Transverse colon (tissue), 4 donors: ENCODE data around the gene PRR5L. TPM values are rescaled to one million over a fixed set of nuclear protein-coding genes. Genes with fewer than 3 reads are reported as not detected.

ENCODE experiments used
- DNase-seq: peaks from one replicate; pipeline ENCODE4 v3.0.0-alpha.2; 2019
- H3K27ac ChIP-seq, 4 donors: fragments of 200-600 bp; sonication (generic); 2 replicates each; pipeline ENCODE4 v1.5.1; 2016 to 2018; ENCODE audit warnings: inconsistent platforms in 4 of 4
- H3K27me3 ChIP-seq: fragments of 200-600 bp; sonication (generic); 2 replicates; pipeline ENCODE4 v1.5.1; 2017; ENCODE audit warnings: inconsistent platforms
- H3K36me3 ChIP-seq, 4 donors: fragments of 200-600 bp; sonication (generic); 2 replicates each; pipeline ENCODE4 v1.5.1; 2017 to 2019; ENCODE audit warnings: inconsistent platforms in 4 of 4
- H3K4me1 ChIP-seq, 4 donors: fragments of 200-600 bp; sonication (generic); 2 replicates each; pipeline ENCODE4 v1.5.1; 2017 to 2020; ENCODE audit warnings: inconsistent platforms in 4 of 4
- H3K4me3 ChIP-seq, 4 donors: fragments of 200-600 bp; sonication (generic); 1 replicate in 1 of 4; 2 replicates in 3 of 4; pipeline versions ENCODE4 v1.5.1 to v1.6.1; 2017 to 2019; ENCODE audit warnings: inconsistent platforms in 4 of 4
- H3K9me3 ChIP-seq, 2 donors: fragments of 200-600 bp; sonication (generic); 2 replicates each; pipeline ENCODE4 v1.5.1; 2017 to 2019; ENCODE audit warnings: inconsistent platforms in 2 of 2
- EP300 ChIP-seq: sonication (generic); formaldehyde crosslinking; IDR thresholded peaks from one replicate; pipeline ENCODE4 v1.6.1; 2017; ENCODE audit warnings: antibody characterized with exemption, low read depth
- POLR2A ChIP-seq: fragments of 450-650 bp; IDR thresholded peaks from one replicate; pipeline ENCODE4 v1.6.1; 2016; ENCODE audit warnings: antibody characterized with exemption, mild to moderate bottlenecking, moderate library complexity
- POLR2AphosphoS5 ChIP-seq, 3 donors: sonication (generic); formaldehyde crosslinking; IDR thresholded peaks; one replicate each; pipeline ENCODE4 v1.6.1; 2016; ENCODE audit warnings: antibody characterized with exemption in 3 of 3
- WGBS, 2 donors: methylation state at CpG; one replicate each; pipeline ENCODE4 v1.1.5; 2018; ENCODE audit warnings: low coverage in 1 of 2; 5-methylcytosine and 5-hydroxymethylcytosine counted together
- in situ Hi-C, 4 donors: fragments of 200-750 bp; cut with MboI; loops; one replicate each; pipeline versions ENCODE4 v1.15.0 to v1.15.1; 2017; ENCODE audit warnings: low sequenced_read_pairs in 3 of 4, low pct_ligation_motif_present in 1 of 4, low pct_unique_long_range_greater_than_20kb in 1 of 4
- intact Hi-C: fragments of 100-400 bp; cut with DNase I; formaldehyde crosslinking; loops from one replicate; pipeline ENCODE4 v1.15.1; 2023; ENCODE audit warnings: low total_unique reads
- total RNA-seq, 4 donors: library from RNA; depleted of rRNA; stranded (reverse); fragments of >200 nt; gene quantifications; one replicate each; pipeline ENCODE4 v1.1.0, GENCODE V29; 2016
- TF ChIP-seq, protein P1 (sequence below), 5 experiments: fragments of 200-600 bp in 3 of 5; fragments of 450-650 bp in 2 of 5; sonication (generic) in 3 of 5; IDR thresholded peaks; 1 replicate in 2 of 5; 2 replicates in 3 of 5; pipeline ENCODE4 v1.5.1; 2016 to 2017; ENCODE audit warnings: antibody characterized with exemption in 5 of 5, inconsistent platforms in 3 of 5, mild to moderate bottlenecking in 2 of 5, moderate library complexity in 1 of 5

Gene PRR5L
- total RNA-seq, 4 donors from 2014 or later = 203 to 418 (median 251) TPM

DNA sequence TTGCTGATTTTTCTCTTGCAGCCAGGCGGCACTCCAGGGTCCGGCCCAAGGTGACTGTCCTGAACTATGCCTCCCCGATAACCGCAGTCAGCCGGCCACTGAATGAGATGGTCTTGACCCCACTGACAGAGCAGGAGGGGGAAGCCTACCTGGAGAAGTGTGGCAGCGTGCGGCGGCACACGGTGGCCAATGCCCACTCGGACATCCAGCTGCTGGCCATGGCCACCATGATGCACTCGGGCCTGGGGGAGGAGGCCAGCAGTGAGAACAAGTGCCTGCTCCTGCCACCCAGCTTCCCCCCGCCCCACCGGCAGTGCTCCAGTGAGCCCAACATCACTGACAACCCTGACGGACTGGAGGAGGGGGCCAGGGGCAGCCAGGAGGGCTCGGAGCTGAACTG, 166.2 kb downstream of the PRR5L start:
- no peaks in the 10 kb centered on the region for H3K9me3 ChIP-seq
- H3K4me1 ChIP-seq = peaks cover 0 to 20% (median 0%) of the 10 kb centered on the region in 4 donors
- no peak for TF ChIP-seq POLR2AphosphoS5 (IDR thresholded peaks at IDR 0.05)
- TF ChIP-seq, protein P1, sequence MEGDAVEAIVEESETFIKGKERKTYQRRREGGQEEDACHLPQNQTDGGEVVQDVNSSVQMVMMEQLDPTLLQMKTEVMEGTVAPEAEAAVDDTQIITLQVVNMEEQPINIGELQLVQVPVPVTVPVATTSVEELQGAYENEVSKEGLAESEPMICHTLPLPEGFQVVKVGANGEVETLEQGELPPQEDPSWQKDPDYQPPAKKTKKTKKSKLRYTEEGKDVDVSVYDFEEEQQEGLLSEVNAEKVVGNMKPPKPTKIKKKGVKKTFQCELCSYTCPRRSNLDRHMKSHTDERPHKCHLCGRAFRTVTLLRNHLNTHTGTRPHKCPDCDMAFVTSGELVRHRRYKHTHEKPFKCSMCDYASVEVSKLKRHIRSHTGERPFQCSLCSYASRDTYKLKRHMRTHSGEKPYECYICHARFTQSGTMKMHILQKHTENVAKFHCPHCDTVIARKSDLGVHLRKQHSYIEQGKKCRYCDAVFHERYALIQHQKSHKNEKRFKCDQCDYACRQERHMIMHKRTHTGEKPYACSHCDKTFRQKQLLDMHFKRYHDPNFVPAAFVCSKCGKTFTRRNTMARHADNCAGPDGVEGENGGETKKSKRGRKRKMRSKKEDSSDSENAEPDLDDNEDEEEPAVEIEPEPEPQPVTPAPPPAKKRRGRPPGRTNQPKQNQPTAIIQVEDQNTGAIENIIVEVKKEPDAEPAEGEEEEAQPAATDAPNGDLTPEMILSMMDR (IDR thresholded peaks at IDR 0.05) = no peak
- TF ChIP-seq POLR2A = no peak
- no peak for TF ChIP-seq EP300
- 91% methylated on average over 12 of the region's 15 CpGs; no CpG with 5 or more reads in 1 of the 2 donors for WGBS, 2 donors
- in situ Hi-C loops (no loop called here), intact Hi-C loops (no loop called here)
- no peaks in the 10 kb centered on the region for H3K27me3 ChIP-seq
- no peak overlapping the region for H3K4me3 ChIP-seq
- H3K36me3 ChIP-seq = peaks cover 0 to 10% (median 0%) of the 10 kb centered on the region in 4 donors
- DNase-seq = no peak
- no peak overlapping the region for H3K27ac ChIP-seq

DNA sequence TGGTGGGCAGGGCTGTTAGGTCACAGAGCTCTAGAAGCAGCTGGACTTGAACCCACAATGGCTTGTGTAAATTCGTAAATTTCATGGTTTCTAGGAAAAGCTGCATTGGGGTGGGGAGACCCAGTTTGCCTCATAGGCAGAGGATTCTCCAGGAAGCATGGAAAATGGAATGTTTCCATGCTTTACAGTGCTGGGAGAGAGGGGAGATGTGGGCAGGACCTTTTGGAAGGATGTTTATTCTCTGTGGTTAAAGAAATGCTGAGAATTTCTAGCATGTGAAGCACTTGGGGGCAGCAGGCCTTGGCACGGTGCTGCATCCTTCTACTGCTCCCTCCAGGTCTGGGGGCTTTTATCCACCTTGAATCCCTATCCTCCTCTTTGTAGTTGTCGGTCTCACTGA, 167.7 kb downstream of the PRR5L start:
- H3K9me3 ChIP-seq = no peaks in the 10 kb centered on the region
- 69 to 80% methylated on average over 1 to 3 of the region's 3 CpGs for WGBS, 2 donors
- peaks cover 0 to 20% (median 0%) of the 10 kb centered on the region in 4 donors for H3K4me1 ChIP-seq
- peaks cover 0 to 10% (median 0%) of the 10 kb centered on the region in 4 donors for H3K36me3 ChIP-seq
- no peak overlapping the region for H3K4me3 ChIP-seq
- intact Hi-C loops = no loop called here
- TF ChIP-seq EP300 (no peak), POLR2A (no peak), POLR2AphosphoS5 (IDR thresholded peaks at IDR 0.05) (no peak)
- TF ChIP-seq, protein P1 (IDR thresholded peaks at IDR 0.05) = no peak
- in situ Hi-C loops = no loop called here
- H3K27me3 ChIP-seq = no peaks in the 10 kb centered on the region
- DNase-seq = no peak
- H3K27ac ChIP-seq = no peak overlapping the region

DNA sequence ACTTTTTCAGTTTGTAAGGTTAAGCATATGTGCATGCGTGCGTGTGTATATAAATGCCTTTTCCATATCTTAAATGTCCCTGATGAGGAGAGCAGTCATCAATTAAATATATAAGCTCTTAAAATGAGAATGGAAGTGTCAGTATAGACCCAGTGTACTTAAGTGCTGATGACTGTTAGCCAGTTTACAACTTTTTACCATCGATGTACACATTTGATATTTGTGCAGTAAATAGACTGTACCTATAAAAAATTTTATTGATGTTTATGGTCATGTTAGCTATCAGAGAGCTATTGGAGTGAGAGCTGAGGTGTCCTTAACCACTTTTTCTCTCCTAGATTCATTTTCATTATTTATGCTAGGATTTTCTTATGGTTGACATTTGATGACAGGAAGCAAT, 168.6 kb downstream of the PRR5L start:
- H3K36me3 ChIP-seq = peaks cover 0 to 10% (median 0%) of the 10 kb centered on the region in 4 donors
- 55 to 85% methylated on average over 3 of the region's 3 CpGs for WGBS, 2 donors
- DNase-seq = no peak
- H3K4me1 ChIP-seq = peaks cover 0 to 20% (median 0%) of the 10 kb centered on the region in 4 donors
- intact Hi-C loops (no loop called here), in situ Hi-C loops (no loop called here)
- H3K27me3 ChIP-seq = no peaks in the 10 kb centered on the region
- no peak overlapping the region for H3K27ac ChIP-seq
- H3K4me3 ChIP-seq = no peak overlapping the region
- H3K9me3 ChIP-seq = no peaks in the 10 kb centered on the region
- no peak for TF ChIP-seq POLR2AphosphoS5 (IDR thresholded peaks at IDR 0.05)
- no peak for TF ChIP-seq POLR2A
- TF ChIP-seq, protein P1 (IDR thresholded peaks at IDR 0.05) = no peak
- no peak for TF ChIP-seq EP300

DNA sequence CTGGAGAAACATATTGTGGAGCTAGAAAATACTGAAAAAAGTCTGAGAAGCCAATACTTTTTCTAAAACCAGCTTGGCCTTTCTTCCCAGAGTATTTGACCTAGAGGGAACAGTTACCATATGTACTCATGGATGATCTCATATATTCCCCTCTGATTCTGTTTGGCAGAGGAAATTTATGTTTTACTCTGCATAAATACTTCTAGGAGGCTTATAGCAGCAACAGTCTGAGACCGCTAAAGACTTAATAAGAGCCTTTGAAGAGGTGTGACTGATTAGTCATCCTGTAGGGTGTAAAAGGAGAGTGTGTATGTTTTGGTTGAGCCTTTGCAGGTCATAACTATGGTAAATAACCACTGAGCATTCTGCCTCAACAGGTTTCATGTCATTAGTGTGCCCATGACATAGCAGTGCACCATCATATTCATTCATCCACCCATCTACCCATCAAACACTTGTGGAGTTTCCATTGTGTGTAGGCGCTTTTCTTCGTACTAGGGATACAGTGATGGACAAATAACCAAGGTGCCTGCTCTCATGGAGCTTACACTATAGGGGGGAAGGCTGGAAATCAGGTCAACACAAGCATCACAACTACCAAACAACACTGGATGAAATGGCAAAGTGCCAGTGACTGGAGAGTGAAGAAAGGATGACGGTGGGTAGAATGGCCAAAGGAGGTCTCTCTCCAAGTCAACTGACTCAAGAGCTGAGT, 169.5 kb downstream of the PRR5L start:
- WGBS, 2 donors = 97 to 100% methylated on average over 2 to 4 of the region's 4 CpGs
- intact Hi-C loops = no loop called here

More for the DNA sequence above, 169.5 kb downstream of the PRR5L start:
- Histone ChIP-seq H3K9me3 (no peaks in the 10 kb centered on the region), H3K27me3 (no peaks in the 10 kb centered on the region), H3K4me1 (peaks cover 0 to 20% (median 0%) of the 10 kb centered on the region in 4 donors), H3K36me3 (peaks cover 0 to 10% (median 0%) of the 10 kb centered on the region in 4 donors), H3K4me3 (no peak overlapping the region), H3K27ac (no peak overlapping the region)
- in situ Hi-C loops = no loop called here
- no peak for DNase-seq
- TF ChIP-seq POLR2A (no peak), POLR2AphosphoS5 (IDR thresholded peaks at IDR 0.05) (no peak), EP300 (no peak)
- TF ChIP-seq, protein P1 (IDR thresholded peaks at IDR 0.05) = no peak
